H1 (cell line): ENCODE measurements around the gene NXPH1. TPM values are rescaled to one million over a fixed set of nuclear protein-coding genes. Genes with fewer than 3 reads are reported as not detected.

Source experiments
- CTCF ChIA-PET: fragments of 300-600 bp; sonication (Branson Sonifier 250); formaldehyde crosslinking; loops from one replicate; lab custom pipeline; 2021; ENCODE audit not compliant: partially characterized antibody; lab: Charles Lee
- POLR2A ChIA-PET: fragments of 300-600 bp; sonication (Branson Sonifier 250); formaldehyde crosslinking; loops from one replicate; lab custom pipeline; 2021; ENCODE audit warnings: inconsistent platforms; ENCODE audit not compliant: partially characterized antibody; lab: Charles Lee
- DNase-seq, 2 experiments: peaks; one replicate each; pipeline versions ENCODE4 v3.0.0 to v3.0.0-alpha.2; 2010 to 2022; ENCODE audit warnings: low spot score in 2 of 2, low read depth in 1 of 2, mixed read lengths in 1 of 2
- FAIRE-seq: peaks from 2 replicates; lab custom pipeline; 2011; peaks lifted over from hg19 to GRCh38; lab: Jason Lieb, UNC
- H2AFZ ChIP-seq: 2 replicates; pipeline ENCODE4 v1.8.1; 2012; ENCODE audit warnings: low read length, inconsistent platforms
- H2AK5ac ChIP-seq: 2 replicates; pipeline ENCODE4 v1.6.1; 2013; ENCODE audit warnings: low read depth, low read length
- H2BK120ac ChIP-seq: replicated peaks from 2 replicates; pipeline ENCODE3; 2013; ENCODE audit warnings: low read depth, low read length, inconsistent platforms
- H2BK12ac ChIP-seq: 2 replicates; pipeline ENCODE4 v1.6.1; 2013; ENCODE audit warnings: low read depth, low read length
- H2BK15ac ChIP-seq: 2 replicates; pipeline ENCODE4 v1.6.1; 2013; ENCODE audit warnings: low read length
- H2BK20ac ChIP-seq: 2 replicates; pipeline ENCODE4 v1.6.1; 2013; ENCODE audit warnings: low read length
- H2BK5ac ChIP-seq: 2 replicates; pipeline ENCODE4 v1.6.1; 2013; ENCODE audit warnings: low read depth, low read length
- H3K14ac ChIP-seq: 2 replicates; pipeline ENCODE4 v1.6.1; 2013; ENCODE audit warnings: inconsistent platforms; ENCODE audit not compliant: insufficient read length
- H3K18ac ChIP-seq: 2 replicates; pipeline ENCODE4 v1.6.1; 2013; ENCODE audit warnings: low read length; ENCODE audit errors: extremely low read depth
- H3K23ac ChIP-seq: 2 replicates; pipeline ENCODE4 v1.6.1; 2013; ENCODE audit warnings: inconsistent platforms; ENCODE audit not compliant: insufficient read length
- H3K23me2 ChIP-seq: 2 replicates; pipeline ENCODE4 v1.6.1; 2013; ENCODE audit warnings: low read depth, low read length
- H3K27ac ChIP-seq: 2 replicates; pipeline ENCODE4 v1.6.1; 2011; ENCODE audit warnings: low read depth, low read length, inconsistent platforms
- H3K27me3 ChIP-seq, 4 experiments: replicated peaks in 1 of 4; 1 replicate in 1 of 4; 2 replicates in 3 of 4; pipeline versions ENCODE4 v1.6.1 to v1.8.1; 2011 to 2013; ENCODE audit warnings: low read length in 3 of 4, mild to moderate bottlenecking in 3 of 4, inconsistent platforms in 2 of 4, mixed read lengths in 2 of 4, moderate library complexity in 1 of 4; ENCODE audit not compliant: control insufficient read depth in 3 of 4, insufficient read depth in 3 of 4; ENCODE audit errors: extremely low read depth in 1 of 4
- H3K36me3 ChIP-seq, 4 experiments: 2 replicates each; pipeline versions ENCODE4 v1.6.1 to v1.8.1; 2011 to 2013; ENCODE audit warnings: mild to moderate bottlenecking in 4 of 4, low read length in 3 of 4, moderate library complexity in 2 of 4, control low read depth in 1 of 4, inconsistent platforms in 1 of 4; ENCODE audit not compliant: insufficient read depth in 4 of 4, control insufficient read depth in 2 of 4
- H3K4ac ChIP-seq: replicated peaks from 2 replicates; pipeline ENCODE3; 2013; ENCODE audit warnings: low read length, low read depth, mixed read lengths, inconsistent platforms; ENCODE audit not compliant: insufficient read length
- H3K4me1 ChIP-seq, 4 experiments: replicated peaks in 1 of 4; 1 replicate in 1 of 4; 2 replicates in 3 of 4; pipeline versions ENCODE4 v1.6.1 to v1.8.1; 2011 to 2013; ENCODE audit warnings: low read length in 3 of 4, inconsistent platforms in 2 of 4, mixed read lengths in 1 of 4; ENCODE audit not compliant: insufficient read depth in 4 of 4, control insufficient read depth in 3 of 4
- H3K4me2 ChIP-seq, 2 experiments: 2 replicates each; pipeline versions ENCODE4 v1.6.1 to v1.8.1; 2011 to 2013; ENCODE audit warnings: low read depth in 2 of 2, low read length in 2 of 2, control low read depth in 1 of 2, inconsistent platforms in 1 of 2, mild to moderate bottlenecking in 1 of 2; ENCODE audit not compliant: insufficient read depth in 1 of 2
- H3K4me3 ChIP-seq, 4 experiments: fragments of 200-600, 300-600 bp in 1 of 4; sonication (generic), shearing (Covaris generic), sonication (Bioruptor Twin) in 1 of 4; 2 replicates each; pipeline versions ENCODE4 v1.5.1 to v1.8.1; 2011 to 2016; ENCODE audit warnings: low read length in 4 of 4, low read depth in 3 of 4, control low read depth in 2 of 4, inconsistent platforms in 2 of 4, mild to moderate bottlenecking in 2 of 4, mixed read lengths in 1 of 4, moderate library complexity in 1 of 4; ENCODE audit not compliant: insufficient read depth in 2 of 4; ENCODE audit errors: extremely low read depth in 1 of 4
- H3K56ac ChIP-seq: replicated peaks from 2 replicates; pipeline ENCODE3; 2013; ENCODE audit warnings: low read depth, mild to moderate bottlenecking, mixed read lengths, low read length, inconsistent platforms; ENCODE audit not compliant: insufficient read length
- H3K79me1 ChIP-seq: 2 replicates; pipeline ENCODE4 v1.6.1; 2013; ENCODE audit warnings: low read depth, low read length, control low read depth
- H3K79me2 ChIP-seq, 2 experiments: 2 replicates each; pipeline versions ENCODE4 v1.6.1 to v1.8.1; 2012 to 2013; ENCODE audit warnings: low read length in 2 of 2, mild to moderate bottlenecking in 2 of 2, inconsistent platforms in 1 of 2; ENCODE audit not compliant: insufficient read depth in 2 of 2, control insufficient read depth in 1 of 2
- H3K9ac ChIP-seq, 4 experiments: replicated peaks in 1 of 4; 1 replicate in 1 of 4; 2 replicates in 3 of 4; pipeline versions ENCODE4 v1.6.1 to v1.8.1; 2011 to 2013; ENCODE audit warnings: low read depth in 3 of 4, low read length in 3 of 4, control low read depth in 2 of 4, mild to moderate bottlenecking in 2 of 4, moderate library complexity in 2 of 4, inconsistent platforms in 1 of 4; ENCODE audit errors: extremely low read depth in 1 of 4
- H3K9me3 ChIP-seq, 2 experiments: 2 replicates each; pipeline versions ENCODE4 v1.6.1 to v1.8.1; 2012 to 2013; ENCODE audit warnings: mild to moderate bottlenecking in 2 of 2, moderate library complexity in 2 of 2, control low read depth in 1 of 2, inconsistent platforms in 1 of 2, low read depth in 1 of 2, low read length in 1 of 2, mixed read lengths in 1 of 2; ENCODE audit not compliant: insufficient read depth in 2 of 2
- H4K20me1 ChIP-seq, 2 experiments: replicated peaks in 1 of 2; 2 replicates each; pipeline versions ENCODE3 to v1.8.1; 2011 to 2013; ENCODE audit warnings: inconsistent platforms in 2 of 2, low read length in 2 of 2, mild to moderate bottlenecking in 1 of 2; ENCODE audit not compliant: insufficient read depth in 2 of 2, control insufficient read depth in 1 of 2
- H4K5ac ChIP-seq: 2 replicates; pipeline ENCODE4 v1.6.1; 2013; ENCODE audit warnings: low read length, low read depth, mixed read lengths, inconsistent platforms; ENCODE audit not compliant: insufficient read length
- H4K8ac ChIP-seq: 2 replicates; pipeline ENCODE4 v1.8.0; 2013; ENCODE audit warnings: mild to moderate bottlenecking, moderate library complexity, low read length, inconsistent platforms; ENCODE audit not compliant: insufficient read depth; ENCODE audit errors: extremely low read depth
- H4K91ac ChIP-seq: replicated peaks from 2 replicates; pipeline ENCODE3; 2013; ENCODE audit warnings: low read length, mixed read lengths, inconsistent platforms; ENCODE audit not compliant: insufficient read length
- BACH1 ChIP-seq: IDR thresholded peaks from 2 replicates; pipeline ENCODE4 v1.6.1; 2012; ENCODE audit warnings: low read length, improper control_type of control experiment
- BRCA1 ChIP-seq: IDR thresholded peaks from 2 replicates; pipeline ENCODE4 v1.6.1; 2012; ENCODE audit warnings: low read depth, low read length, improper control_type of control experiment
- CEBPB ChIP-seq: IDR thresholded peaks from 2 replicates; pipeline ENCODE4 v1.6.1; 2012; ENCODE audit warnings: low read depth, low read length
- CHD2 ChIP-seq: IDR thresholded peaks from 2 replicates; pipeline ENCODE4 v1.6.1; 2012; ENCODE audit warnings: low read length, improper control_type of control experiment
- EGR1 ChIP-seq: IDR thresholded peaks from 2 replicates; pipeline ENCODE4 v1.6.1; 2011; ENCODE audit warnings: low read depth, low read length, borderline replicate concordance
- EP300 ChIP-seq, 2 experiments: IDR thresholded peaks; 1 replicate in 1 of 2; 2 replicates in 1 of 2; pipeline ENCODE4 v1.6.1; 2011 to 2012; ENCODE audit warnings: low read depth in 2 of 2, low read length in 2 of 2, mild to moderate bottlenecking in 2 of 2, borderline replicate concordance in 1 of 2, inconsistent platforms in 1 of 2, moderate library complexity in 1 of 2
- JUND ChIP-seq: IDR thresholded peaks from 2 replicates; pipeline ENCODE4 v1.6.1; 2011; ENCODE audit warnings: mild to moderate bottlenecking, improper control_type of control experiment, low read length
- KDM5A ChIP-seq: fragments of 200-600 bp; IDR thresholded peaks from 2 replicates; pipeline ENCODE4 v1.7.1; 2012; ENCODE audit warnings: mild to moderate bottlenecking, low read length, inconsistent platforms, mixed read lengths
- POLR2AphosphoS5 ChIP-seq: IDR thresholded peaks from 2 replicates; pipeline ENCODE4 v1.6.1; 2011; ENCODE audit warnings: low read depth, low read length
- RBBP5 ChIP-seq: IDR thresholded peaks from 2 replicates; pipeline ENCODE4 v1.7.1; 2012; ENCODE audit warnings: low read depth, mild to moderate bottlenecking, inconsistent platforms, low read length, moderate library complexity, borderline replicate concordance
- SIRT6 ChIP-seq: IDR thresholded peaks from one replicate; pipeline ENCODE4 v1.7.1; 2012; ENCODE audit warnings: low read length, inconsistent platforms
- SP4 ChIP-seq: IDR thresholded peaks from 2 replicates; pipeline ENCODE4 v1.6.1; 2012; ENCODE audit warnings: low read length, inconsistent platforms
- TCF12 ChIP-seq: IDR thresholded peaks from 2 replicates; pipeline ENCODE4 v1.6.1; 2011; ENCODE audit warnings: low read depth, mild to moderate bottlenecking, low read length
- YY1 ChIP-seq: IDR thresholded peaks from 2 replicates; pipeline ENCODE4 v1.6.1; 2011; ENCODE audit warnings: low read depth, mild to moderate bottlenecking, low read length
- WGBS, 2 experiments: shearing (Covaris generic) in 1 of 2; methylation state at CpG; one replicate each; pipeline versions ENCODE4 v1.1.6 to v1.1.7; 2013 to 2015; ENCODE audit warnings: low lambda C conversion rate in 2 of 2, mixed read lengths in 2 of 2, inconsistent platforms in 1 of 2, low coverage in 1 of 2, missing lambda C conversion rate in 1 of 2; ENCODE audit not compliant: insufficient replicate concordance in 2 of 2, insufficient coverage in 1 of 2, insufficient read length in 1 of 2; ENCODE audit errors: extremely low coverage in 1 of 2, missing lambda C conversion rate in 1 of 2; 5-methylcytosine and 5-hydroxymethylcytosine counted together
- polyA plus RNA-seq, 7 experiments: library from polyadenylated mRNA; depleted of rRNA in 3 of 7; stranded (reverse) in 5 of 7; unstranded in 2 of 7; fragments of >200 nt in 5 of 7; fragments of 200-250 nt in 2 of 7; gene quantifications; 1 replicate in 5 of 7; 2 replicates in 1 of 7; 4 replicates in 1 of 7; pipeline versions ENCODE4 v1.2.1 to v1.2.3, GENCODE V29; 2011 to 2013; ENCODE audit warnings: missing spikeins in 2 of 7, mixed read lengths in 2 of 7
- total RNA-seq: library from RNA; stranded (reverse); fragmentation: NEBNext Ultra II Directional; extraction: Animal tissue kit (Norgen Biotek cat#: 25700); gene quantifications from 2 replicates; pipeline ENCODE4 v1.2.1, GENCODE V29; 2021
- TF ChIP-seq, protein P1 (sequence below): IDR thresholded peaks from 2 replicates; pipeline ENCODE4 v1.6.1; 2011; ENCODE audit warnings: low read depth, mild to moderate bottlenecking, low read length; ENCODE audit not compliant: insufficient read depth
- TF ChIP-seq, protein P2 (sequence below): IDR thresholded peaks from 2 replicates; pipeline ENCODE4 v1.6.1; 2012; ENCODE audit warnings: inconsistent platforms

NXPH1 gene
- total and polyA plus RNA-seq, 2 of the 8 experiments (the other 6 are each of a cell fraction or from before 2014, with no cell fraction given): 0.14 to 1.0 TPM

DNA sequence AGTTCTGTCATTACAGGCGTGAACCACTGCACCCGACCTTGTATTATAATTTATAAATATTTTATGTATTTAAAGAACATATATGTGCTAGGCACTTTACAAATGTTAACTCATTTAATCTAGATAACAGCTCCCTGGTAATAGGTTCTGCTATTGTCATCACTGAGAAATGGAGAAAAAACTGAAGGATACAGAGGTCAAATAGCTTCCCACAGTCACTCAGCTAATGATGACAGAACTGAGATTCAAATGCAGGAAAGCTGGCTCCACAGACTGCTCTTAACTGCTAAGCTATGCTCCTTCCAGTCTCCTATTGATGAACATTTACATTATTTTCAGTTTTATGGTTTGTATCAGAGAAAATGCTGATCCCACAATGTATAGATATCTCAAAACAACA, 28.9 kb downstream of the NXPH1 start:
- ChIA-PET POLR2A (no interaction called here), CTCF (no interaction called here)
- Histone ChIP-seq H4K20me1 (no peaks in the 10 kb centered on the region), H2AK5ac (no peak overlapping the region), H3K18ac (no peak overlapping the region), H3K4me2 (no peak overlapping the region), H3K79me1 (no peaks in the 10 kb centered on the region), H3K14ac (no peak overlapping the region), H2AFZ (no peak overlapping the region), H3K9me3 (no peaks in the 10 kb centered on the region), H2BK15ac (no peak overlapping the region), H3K23me2 (no peaks in the 10 kb centered on the region), H2BK5ac (no peak overlapping the region), H4K8ac (no peak overlapping the region), H3K27me3 (peaks cover 0 to 1% (median 0%) of the 10 kb centered on the region in 4 experiments; a peak in 1 of 7 replicates), H3K4ac (no peak overlapping the region), H4K91ac (no peak overlapping the region), H2BK120ac (no peak overlapping the region), H3K36me3 (no peaks in the 10 kb centered on the region), H3K56ac (no peak overlapping the region), H3K23ac (no peak overlapping the region), H4K5ac (no peak overlapping the region), H3K27ac (no peak overlapping the region), H3K79me2 (no peaks in the 10 kb centered on the region), H3K4me3 (no peak overlapping the region), H3K4me1 (no peaks in the 10 kb centered on the region), H2BK20ac (no peak overlapping the region), H3K9ac (no peak overlapping the region), H2BK12ac (no peak overlapping the region)
- FAIRE-seq (no peak), DNase-seq (no peak)
- WGBS, 2 experiments: 88% methylated on average over 2 of the region's 2 CpGs; no CpG with 5 or more reads in 1 of the 2 experiments
- TF ChIP-seq TCF12 (no peak), SP4 (no peak), SIRT6 (no peak), CHD2 (no peak), KDM5A (no peak), BRCA1 (no peak), JUND (no peak), YY1 (no peak), EGR1 (no peak), EP300 (IDR thresholded peaks at IDR 0.05; ENCODE audit: borderline replicate concordance in 1 of 2, low read depth in 2 of 2, low read length in 2 of 2) (no peak), BACH1 (no peak), CEBPB (no peak), POLR2AphosphoS5 (no peak), RBBP5 (no peak)
- TF ChIP-seq, protein P1, sequence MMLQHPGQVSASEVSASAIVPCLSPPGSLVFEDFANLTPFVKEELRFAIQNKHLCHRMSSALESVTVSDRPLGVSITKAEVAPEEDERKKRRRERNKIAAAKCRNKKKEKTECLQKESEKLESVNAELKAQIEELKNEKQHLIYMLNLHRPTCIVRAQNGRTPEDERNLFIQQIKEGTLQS: no peak
- TF ChIP-seq, protein P2, sequence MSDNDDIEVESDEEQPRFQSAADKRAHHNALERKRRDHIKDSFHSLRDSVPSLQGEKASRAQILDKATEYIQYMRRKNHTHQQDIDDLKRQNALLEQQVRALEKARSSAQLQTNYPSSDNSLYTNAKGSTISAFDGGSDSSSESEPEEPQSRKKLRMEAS: no peak
